Activated CD8-positive, alpha-beta memory T cell treated with anti-CD3 and anti-CD28 coated beads, Interleukin-2, amount 50 U/mL, for 48 hours (primary cell): ENCODE data around the gene KRTAP10-11.
A peak's percentile ranks its signal among the peaks of the same experiment; 100 is the strongest.
"Not testable (repeated sequence)": the region's sequence is repeated elsewhere in the genome, so short reads cannot be mapped to it uniquely, and the experiment has no call there.

Experiments
- DNase-seq: peaks from one replicate; pipeline ENCODE4 v3.0.0-alpha.2; 2020

Gene KRTAP10-11

DNA sequence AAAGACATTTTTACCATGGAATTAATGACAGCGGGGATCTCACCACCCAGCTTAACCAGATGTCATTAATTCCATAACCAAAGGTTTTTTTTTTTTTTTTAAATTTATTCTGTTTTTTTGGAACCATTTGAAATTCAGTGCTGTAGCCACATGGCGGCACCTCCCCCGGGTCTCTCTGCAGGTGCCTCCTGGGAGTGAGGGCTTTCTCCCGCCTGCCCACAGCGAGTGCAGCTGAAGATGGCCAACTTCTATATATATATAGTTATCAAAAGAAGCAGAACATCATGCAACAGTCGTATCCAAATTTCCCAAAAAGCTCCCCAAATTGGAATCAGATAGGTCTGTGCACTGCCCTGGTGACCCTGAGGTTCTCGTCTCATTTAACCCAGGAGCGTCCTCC, 30.7 kb upstream of the KRTAP10-11 start:
- DNase-seq, result no peak

DNA sequence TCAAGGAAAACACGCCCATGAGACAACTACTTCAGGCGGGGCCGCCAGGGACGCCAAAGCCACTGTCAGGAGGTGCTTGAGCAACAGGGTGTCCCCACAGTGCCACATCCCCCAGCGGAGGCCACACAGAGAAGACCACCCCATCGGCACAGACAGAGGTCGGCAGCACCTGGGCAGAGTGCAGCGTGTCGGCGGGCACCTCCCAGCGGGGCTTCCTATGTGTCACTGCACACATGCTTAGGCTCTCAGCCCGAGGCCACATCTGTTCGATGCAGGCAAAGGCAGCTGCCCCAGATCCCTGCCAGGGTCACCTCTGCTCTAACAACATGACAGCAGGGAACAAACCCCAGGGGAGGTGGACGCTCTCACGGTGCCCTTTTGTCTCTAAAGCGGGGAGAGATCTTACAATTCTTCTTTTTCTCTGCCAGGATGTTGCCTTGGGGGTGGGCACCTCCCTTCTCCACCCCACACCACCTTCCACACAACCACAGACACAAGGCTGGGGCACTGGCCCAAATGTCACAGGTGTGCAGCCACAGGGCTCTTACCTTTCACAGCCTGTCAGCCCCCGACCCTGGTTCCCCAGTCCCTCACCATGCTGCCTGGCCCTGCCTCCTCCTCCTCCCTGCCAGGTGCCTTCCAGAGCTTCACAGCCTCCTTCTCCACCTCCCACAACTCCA, 30.2 kb upstream of the KRTAP10-11 start:
- no peak for DNase-seq

DNA sequence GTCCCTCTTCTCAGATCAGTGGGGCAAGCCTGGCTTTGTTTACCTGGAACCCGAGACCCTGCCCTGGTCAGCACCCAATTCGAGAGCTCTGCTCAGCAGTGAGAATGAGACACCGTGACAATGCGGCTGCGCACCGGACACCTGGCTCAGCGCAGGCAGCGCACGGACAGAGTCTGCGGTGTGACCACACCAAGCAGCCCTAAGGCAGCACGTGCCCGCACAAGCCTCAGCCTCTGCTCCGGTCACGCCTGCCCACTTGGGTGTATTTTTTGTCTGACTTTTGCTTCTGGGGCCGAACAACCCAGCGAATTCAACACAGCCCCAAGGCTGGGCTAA, 29.7 kb upstream of the KRTAP10-11 start:
- DNase-seq, result no peak

DNA sequence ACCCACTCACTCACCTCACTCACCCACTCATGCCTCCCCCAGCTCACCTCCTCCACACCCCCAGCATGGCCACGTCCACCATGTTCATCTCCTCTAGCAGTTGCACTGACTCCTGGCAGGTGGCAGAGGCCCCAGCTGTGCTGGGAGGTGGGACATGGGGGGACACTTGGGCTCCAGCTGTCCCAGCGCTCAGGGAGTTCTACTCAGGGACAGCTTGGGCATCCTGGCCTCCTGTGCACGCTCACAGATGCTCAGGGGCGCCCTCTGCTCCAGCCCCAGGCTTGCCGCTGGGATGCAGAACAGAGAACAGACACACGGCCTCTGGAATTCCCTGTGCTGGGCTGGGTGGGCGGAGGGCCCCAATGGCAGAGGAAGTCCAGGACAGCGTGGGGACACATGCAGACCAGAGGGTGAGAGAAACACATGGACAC, 29.1 kb upstream of the KRTAP10-11 start:
- no peak for DNase-seq

DNA sequence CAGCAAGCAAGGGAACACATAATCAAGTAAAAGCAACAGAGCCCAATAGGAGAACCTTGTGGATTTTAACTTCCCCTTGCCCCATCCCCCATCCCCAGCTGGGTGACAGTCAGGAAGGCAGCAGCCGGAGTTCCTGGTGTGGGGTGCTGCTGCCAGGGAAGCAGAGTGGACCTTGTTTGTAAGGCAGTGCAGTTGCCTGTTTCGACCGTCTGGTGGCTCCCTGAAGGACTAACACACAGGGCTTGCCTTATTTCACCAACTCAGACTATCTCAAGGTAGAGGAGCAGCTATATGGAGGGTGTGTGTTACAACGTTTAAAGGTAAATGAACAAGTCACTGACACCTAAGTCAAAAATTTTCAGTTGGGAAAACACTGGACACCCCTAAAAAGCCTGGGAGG, 27.7 kb upstream of the KRTAP10-11 start:
- DNase-seq, result no peak

DNA sequence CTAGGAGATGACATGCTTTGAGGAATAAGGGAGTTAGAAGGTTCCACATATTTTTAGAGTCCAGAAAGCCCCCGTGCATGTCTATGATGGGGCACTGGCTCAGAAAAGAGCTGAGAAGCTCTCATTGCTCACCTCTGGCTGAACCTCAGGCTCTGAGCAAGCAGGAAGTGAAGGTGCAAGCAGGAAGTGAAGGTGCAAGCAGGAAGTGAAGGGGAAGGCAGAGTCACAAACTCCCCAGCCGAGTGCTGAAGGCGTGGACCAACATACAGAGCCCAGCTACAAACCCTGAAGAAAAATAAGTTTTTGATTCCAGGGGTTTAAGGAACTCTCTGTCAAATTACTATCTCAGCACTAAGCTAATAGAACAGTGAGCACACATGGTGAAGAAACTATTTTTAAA, 27.3 kb upstream of the KRTAP10-11 start:
- peak; percentile 64 for DNase-seq

DNA sequence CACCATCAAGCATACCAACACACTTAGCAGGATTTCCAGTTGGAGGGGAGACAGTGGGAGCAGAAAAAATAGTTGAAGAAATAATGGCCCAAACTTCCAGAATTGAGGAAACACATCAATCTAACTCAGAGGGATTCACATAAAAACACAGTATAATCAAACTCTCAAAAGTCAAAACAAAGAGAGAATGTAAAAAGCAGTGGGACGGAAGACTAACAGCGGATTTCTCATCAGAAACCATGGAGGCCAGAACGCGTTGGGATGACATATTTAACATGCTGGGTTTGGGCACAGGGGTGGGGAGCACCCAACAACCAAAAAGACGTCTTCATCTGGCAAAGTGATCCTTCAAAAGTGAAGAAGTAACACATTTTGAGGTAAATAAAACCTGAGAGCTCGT, 26.3 kb upstream of the KRTAP10-11 start:
- no peak for DNase-seq

DNA sequence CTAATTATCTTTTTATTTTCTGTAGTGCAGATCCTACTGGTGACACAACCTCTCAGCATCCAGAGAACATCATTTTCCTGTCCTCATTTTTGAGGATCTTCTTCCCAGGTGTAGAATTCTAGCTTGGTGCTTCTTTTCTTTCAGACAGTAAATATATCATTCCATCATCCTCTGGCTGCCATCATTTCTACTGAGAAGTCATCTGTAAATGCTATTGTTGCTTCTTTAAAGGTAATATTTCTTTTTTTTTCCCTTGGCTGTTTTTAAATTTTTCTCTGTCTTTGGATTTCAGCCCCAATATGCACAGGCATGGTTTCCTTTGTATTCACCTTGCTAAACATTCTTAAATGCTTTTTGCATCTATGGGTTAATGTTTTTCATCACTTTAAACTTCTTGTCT, 22.6 kb upstream of the KRTAP10-11 start:
- DNase-seq, result no peak

DNA sequence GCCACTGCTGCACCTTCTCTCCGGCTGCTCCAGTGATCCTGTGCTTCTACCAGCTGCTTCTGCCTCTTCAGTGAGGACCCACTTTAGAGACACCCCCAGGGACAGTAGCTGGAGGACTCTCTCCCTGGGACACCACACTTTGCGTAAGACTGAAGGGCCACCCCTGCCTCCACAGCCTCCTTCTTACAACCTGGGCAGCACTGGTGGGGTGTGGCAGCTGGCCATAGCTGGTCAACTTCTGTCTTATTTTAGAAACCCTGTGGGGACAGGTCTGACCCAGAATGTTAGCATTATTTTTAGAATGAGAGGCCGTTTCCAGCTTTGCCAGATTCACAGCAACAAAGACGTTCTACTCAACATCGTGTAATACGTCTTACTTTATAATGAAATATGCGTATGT, 20.5 kb upstream of the KRTAP10-11 start:
- DNase-seq, result no peak

DNA sequence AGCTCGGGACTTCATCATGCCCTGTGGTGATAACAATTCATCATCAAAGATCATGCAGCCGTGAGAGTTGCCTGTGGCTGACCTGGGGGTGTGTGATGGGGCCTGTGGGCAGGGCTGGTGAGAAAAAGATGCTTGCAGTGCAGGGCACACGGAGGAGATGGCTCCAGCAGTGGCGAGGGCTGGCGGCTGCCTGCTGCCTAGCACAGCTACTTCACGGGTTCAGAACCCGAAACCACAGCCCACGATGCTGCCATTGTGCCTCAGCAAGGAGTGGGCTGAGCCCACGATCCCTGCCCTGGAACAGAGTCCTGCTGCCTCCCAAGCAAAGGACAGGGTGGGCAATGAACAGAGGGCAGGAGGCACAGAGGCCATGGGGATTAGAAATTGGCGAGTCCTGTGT, 20.0 kb upstream of the KRTAP10-11 start:
- DNase-seq, result peak; percentile 42

DNA sequence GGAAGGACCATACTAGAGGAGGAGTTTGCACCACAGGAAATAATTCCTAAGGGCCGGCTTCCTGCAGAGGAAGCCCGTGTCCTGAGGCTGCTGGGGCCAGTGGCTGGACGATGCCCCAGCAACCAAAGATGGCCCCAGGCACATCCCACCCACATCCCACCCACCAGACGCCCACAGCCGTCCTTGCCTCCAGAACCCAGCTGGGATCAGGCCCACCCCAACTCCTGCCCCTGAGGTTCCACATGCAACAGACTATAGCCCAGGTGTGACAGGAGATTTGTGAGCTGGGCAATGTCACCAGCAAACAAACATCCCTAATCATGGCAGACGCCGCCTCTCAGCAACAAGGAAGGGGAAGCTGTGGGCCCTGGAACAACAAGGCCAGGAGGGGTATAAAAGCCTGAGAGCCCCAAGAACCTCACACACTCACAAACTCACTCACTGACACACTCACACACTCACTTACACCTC, 19.5 kb upstream of the KRTAP10-11 start, which contains the start of gene KRTAP10-9:
KRTAP10-9 (plus strand) TSS at position 421 of the 471 bp plus-strand sequence. CDS start 79 bp downstream, outside the sequence.
- DNase-seq, result no peak

DNA sequence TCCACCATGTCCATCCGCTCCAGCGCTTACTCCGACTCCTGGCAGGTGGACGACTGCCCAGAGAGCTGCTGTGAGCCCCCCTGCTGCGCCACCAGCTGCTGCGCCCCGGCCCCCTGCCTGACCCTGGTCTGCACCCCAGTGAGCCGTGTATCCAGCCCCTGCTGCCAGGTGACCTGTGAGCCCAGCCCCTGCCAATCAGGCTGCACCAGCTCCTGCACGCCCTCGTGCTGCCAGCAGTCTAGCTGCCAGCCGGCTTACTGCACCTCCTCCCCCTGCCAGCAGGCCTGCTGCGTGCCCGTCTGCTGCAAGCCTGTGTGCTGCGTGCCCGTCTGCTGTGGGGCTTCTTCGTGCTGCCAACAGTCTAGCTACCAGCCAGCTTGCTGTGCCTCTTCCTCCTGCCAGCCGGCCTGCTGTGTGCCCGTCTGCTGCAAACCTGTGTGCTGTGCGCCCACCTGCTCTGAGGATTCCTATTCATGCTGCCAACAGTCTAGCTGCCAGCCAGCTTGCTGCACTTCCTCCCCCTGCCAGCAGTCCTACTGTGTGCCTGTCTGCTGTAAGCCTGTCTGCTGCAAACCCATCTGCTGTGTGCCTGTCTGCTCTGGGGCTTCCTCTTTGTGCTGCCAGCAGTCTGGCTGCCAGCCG, 18.9 kb upstream of the KRTAP10-11 start:
- peak; percentile 43 for DNase-seq

DNA sequence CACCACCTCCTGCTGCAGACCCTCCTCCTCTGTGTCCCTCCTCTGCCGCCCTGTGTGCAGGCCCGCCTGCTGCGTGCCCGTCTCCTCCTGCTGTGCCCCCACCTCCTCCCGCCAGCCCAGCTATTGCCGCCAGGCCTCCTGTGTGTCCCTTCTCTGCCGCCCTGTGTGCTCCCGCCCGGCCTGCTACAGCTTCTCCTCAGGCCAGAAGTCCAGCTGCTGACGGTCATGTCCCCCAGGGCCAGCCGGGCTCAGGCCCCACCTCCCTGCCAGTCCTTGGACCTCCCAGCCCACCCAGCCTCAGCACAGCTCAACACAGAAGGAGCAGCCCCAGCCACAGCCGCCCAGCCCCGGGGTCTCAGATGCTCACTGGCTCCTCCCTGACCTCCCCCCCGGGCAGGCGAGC, 18.4 kb upstream of the KRTAP10-11 start:
- not testable (repeated sequence) for DNase-seq

DNA sequence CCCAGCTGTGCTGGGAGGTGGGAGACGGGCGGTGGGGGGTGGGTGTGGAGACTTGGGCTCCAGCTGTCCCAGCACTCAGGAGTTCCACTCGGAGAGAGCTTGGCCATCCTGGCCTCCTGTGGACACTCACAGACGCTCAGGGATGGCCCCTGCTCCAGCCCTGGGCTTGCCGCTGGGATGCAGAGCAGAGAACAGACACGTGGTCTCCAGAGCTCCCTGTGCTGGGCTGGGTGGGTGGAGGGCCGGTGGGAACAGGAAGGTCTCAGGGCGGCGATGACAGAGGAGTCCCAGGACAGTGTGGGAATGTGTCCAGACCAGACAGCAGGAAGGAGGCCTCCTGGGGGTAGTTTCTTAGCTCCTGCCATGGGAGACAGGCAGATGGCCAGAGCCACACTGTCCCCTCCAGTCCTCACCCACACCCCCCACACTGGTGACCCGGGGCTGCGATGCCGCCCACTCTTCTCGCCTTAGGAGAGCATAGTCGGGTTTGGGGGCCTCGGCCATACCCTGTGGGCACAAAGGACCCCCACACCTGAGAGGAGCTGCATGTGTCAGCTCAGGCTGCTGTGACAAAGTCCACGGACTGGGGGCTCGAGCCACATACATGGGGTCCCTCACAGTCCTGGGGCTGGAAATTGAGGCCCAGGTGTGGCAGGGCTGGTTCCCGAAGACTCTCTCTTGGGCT, 17.4 kb upstream of the KRTAP10-11 start:
- DNase-seq, result no peak

DNA sequence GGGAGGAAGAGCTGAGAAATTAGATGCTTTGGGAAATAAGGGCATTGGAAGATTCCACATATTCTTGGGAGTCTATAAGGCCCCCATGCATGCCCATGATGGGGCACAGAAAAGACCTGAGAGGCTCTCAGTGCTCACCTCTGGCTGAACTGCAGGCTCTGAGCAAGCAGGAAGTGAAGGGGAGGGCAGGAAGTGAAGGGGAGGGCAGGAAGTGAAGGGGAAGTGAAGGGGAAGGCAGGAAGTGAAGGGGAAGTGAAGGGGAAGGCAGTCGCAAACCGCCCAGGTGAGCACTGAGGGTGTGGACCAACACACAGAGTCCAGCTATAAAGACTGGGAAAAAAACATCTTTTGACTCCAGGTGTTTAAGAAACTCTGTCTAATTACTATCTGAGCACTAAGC, 15.8 kb upstream of the KRTAP10-11 start:
- no peak for DNase-seq

DNA sequence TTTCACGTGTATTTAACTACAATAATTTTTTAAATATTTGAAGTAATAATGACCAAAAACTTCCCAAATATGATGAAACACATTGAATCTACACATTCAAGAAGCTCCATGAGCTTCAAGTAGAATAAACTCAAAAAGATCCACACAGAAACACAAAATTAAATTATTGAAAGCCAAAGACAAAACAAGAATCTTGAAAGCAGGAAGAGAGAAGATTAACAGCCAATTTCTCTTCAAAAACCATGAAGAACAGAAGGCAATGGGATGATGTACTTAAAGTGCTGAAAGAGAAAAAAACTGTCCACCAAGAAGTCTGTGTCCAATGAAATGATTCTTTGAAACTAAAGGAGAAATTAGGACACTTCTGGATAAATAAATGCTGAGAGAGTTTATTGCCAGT, 14.1 kb upstream of the KRTAP10-11 start:
- DNase-seq, result no peak

DNA sequence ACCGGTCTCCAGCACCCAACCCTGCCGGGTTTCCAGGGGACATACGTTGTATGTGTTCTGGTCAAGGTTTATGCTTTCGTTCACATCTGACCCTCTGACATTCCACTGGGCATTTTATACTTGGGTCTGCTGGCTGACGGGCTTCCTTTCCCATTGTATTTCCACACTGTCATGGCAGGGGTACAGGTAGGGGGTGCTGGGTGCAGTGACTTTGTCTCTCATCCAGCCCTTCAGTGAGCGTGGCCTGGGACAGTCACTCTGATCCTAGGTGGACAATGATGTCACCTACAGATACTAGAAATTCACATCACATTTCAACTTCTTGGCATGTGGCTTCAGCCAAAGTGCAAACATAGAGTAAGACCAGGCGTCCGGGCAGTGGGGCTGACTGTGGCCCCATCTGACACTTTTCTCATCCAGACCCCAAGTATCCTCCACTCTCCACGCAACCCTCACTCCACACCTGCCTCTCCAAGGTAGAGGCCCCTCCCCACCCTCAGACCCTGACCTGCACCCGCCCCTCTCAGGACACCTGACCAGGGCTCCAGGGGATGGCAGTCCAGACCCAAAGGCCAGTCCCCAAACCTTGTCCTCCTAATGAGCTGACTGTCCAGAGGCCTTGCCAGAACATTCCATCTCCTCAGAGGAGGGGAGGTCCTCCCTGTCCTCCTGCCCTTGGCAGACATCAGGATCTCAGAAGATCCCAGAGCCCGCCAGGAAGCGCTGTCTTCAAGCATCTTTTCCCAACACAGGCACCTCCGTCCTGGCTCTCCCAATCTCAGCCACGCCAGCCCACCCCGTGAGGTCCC, 9.8 kb upstream of the KRTAP10-11 start:
- DNase-seq, result no peak

DNA sequence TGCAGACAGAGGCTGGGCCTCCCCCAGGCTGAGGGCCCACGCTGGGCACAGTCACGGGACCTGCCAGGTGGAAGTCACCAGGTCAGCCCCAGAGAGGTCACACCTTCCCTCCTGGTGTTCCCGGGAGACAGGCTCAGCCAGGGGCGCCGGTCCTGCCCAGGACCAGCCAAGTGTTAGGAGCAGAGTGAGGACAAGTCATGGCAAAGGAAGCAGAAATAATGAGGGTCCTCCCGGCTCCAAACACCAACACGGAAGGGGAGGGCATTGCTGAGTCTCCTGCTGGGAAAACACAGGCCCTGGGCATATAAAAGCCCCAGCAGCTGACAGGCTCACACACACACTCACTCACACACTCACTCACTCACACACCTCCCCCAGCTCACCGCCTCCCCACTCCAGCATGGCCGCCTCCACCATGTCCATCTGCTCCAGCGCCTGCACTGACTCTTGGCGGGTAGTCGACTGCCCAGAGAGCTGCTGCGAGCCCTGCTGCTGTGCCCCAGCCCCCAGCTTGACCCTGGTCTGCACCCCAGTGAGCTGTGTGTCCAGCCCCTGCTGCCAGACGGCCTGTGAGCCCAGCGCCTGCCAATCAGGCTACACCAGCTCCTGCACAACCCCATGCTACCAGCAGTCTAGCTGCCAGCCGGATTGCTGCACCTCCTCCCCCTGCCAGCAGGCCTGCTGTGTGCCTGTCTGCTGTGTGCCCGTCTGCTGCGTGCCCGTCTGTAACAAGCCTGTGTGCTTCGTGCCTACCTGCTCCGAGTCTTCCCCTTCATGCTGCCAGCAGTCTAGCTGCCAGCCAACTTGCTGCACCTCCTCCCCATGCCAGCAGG, 9.0 kb upstream of the KRTAP10-11 start, which contains the start of gene KRTAP10-10:
KRTAP10-10 (plus strand) TSS at position 339 of the 833 bp plus-strand sequence; CDS start at position 401, 62 bp downstream.
- no peak for DNase-seq

DNA sequence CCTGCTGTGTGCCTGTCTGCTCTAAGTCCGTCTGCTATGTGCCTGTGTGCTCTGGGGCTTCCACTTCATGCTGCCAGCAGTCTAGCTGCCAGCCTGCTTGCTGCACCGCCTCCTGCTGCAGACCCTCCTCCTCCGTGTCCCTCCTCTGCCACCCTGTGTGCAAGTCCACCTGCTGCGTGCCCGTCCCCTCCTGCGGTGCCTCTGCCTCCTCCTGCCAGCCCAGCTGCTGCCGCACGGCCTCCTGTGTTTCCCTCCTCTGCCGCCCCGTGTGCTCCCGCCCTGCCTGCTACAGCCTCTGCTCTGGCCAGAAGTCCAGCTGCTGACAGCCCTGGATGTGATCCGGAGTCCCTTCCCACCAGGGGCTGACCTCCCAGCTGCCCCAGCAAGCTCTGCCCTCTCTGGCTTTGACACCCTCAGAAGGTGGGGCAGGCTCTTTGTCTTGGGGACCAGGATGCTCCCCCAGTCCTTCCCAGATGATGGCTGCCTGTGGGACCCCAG, 8.3 kb upstream of the KRTAP10-11 start:
- DNase-seq, result not testable (repeated sequence)

DNA sequence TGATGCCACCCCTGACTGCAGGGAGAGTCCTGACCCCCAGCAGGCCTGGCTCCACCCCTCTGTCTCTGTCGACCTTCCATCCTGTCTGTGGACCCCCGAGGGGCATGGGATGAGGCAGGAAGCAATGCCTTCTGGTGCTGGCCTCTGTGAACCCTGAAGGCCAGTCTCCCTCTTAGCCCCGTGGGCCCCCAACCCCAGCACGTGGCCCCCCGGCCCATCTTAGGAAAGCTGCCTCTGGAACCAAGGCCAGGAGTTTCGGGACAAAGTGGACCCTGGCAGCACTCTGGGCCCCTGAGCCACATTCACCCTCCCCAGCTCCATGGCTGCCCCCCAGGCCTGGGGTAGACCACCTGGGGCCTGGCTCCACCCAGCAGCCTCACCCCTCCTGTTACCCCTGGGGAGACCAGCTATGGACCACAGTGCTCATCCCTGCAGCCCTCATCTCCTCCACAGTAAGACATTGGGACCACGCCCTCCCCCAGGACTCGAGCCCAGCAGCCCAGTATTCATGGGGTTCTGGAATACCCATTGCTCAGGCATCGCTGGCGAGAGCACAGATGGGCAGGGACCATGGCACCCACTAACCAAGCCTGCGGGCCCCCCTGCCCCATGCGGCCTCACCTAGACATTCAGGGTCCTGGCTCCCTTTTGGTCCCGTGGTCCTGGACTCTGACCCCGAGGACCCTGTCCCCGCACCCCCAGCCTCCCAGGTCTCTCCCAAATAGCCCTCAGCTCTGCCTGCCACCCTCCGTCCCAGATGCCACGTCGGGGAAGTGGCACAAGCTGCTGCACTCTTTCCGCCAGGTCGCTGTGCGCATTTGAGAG, 7.5 kb upstream of the KRTAP10-11 start:
- not testable (repeated sequence) for DNase-seq

DNA sequence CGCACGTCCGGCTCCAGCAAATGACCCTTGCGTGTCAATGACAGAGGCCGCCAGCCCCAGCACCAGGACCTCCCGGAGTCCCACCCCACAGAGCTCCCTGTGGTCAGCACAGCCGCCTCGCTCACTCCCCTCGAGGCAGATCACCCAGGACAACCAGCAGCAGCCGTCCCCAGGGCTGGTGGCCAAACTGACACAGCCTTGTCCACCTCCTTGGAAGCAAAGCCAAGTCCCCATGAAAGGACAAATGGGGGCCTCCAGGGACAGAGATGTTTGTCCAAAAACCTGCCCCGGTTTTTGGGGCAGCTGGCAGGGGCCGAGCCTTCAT, 6.9 kb upstream of the KRTAP10-11 start:
- no peak for DNase-seq
